ENCODE results near the gene MAP6. TPM values are rescaled to one million over a fixed set of nuclear protein-coding genes. Genes with fewer than 3 reads are reported as not detected.

Gene MAP6
- total RNA-seq, 1 experiment from 2014 or later, result not detected

DNA sequence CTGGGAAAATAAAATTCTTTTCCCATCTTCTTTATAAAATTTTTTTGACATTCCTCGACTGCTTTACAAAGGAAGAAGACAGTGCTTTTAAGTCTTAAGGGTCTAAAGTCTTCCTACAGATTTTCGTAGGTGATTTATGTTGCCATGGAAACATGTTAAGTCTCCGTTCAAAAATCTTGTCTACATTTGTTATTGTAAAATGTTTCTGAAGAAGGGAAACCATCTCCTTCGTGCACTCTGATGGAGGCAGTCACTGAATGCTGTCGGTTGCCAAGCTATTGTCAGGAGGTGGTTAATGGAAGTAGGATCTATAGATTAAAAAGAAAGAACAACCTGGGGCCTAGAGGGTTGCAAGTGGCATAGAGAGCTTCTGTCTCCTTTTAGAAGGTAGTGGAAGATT lies 52.6 kb downstream of the MAP6 start:
- no peak overlapping the region for H2AFZ ChIP-seq (ENCODE audit: low read depth, low read length, poor library complexity, severe bottlenecking)
- no TSS peak for BruUV-seq (replicated peaks)
- no peak overlapping the region for H3K4me2 ChIP-seq (ENCODE audit: low read length)
- no peak overlapping the region for H3K9ac ChIP-seq (ENCODE audit: low read length)
- no peaks in the 10 kb centered on the region for H3K9me2 ChIP-seq (ENCODE audit: insufficient read depth)
- H4K20me1 ChIP-seq (ENCODE audit: insufficient read depth), result no peaks in the 10 kb centered on the region
- ATAC-seq, result no peak
- no peaks in the 10 kb centered on the region for H3K9me3 ChIP-seq (ENCODE audit: control insufficient read depth in 1 of 2, insufficient read depth in 1 of 2, low read depth in 1 of 2, low read length in 2 of 2)
- no peak for DNase-seq (ENCODE audit: low read depth, low spot score)
- ChIA-PET POLR2A (interaction anchor here (0.8 kb wide), 1 partner anchor 10 kb away, joined by 3 read pairs; no protein-coding TSS in a partner anchor), CTCF (no interaction called here), RAD21 (ENCODE audit: low non-redundant PET in 1 of 2, low total read pairs in 2 of 2, uncharacterized antibody in 2 of 2, unreplicated experiment in 2 of 2) (no interaction called here)
- H3K27me3 ChIP-seq (ENCODE audit: insufficient read depth, low read length), result no peaks in the 10 kb centered on the region
- H3K27ac ChIP-seq (ENCODE audit: low read depth, low read length), result no peak overlapping the region
- no peak overlapping the region for H3K4me3 ChIP-seq (replicated peaks in 1 of 2; ENCODE audit: low read depth in 1 of 2, low read length in 2 of 2)
- TF ChIP-seq TCF7L2 (IDR thresholded peaks at IDR 0.05; ENCODE audit: borderline replicate concordance, extremely low read depth, insufficient read depth, insufficient read length) (no peak), CTCF (IDR thresholded peaks at IDR 0.05 in 2 of 3, conservative IDR thresholded peaks at IDR 0.05 in 1 of 3; ENCODE audit: borderline replicate concordance in 1 of 3, insufficient read depth in 1 of 3, low read depth in 2 of 3, low read length in 2 of 3) (no peak), ZNF274 (IDR thresholded peaks at IDR 0.05; ENCODE audit: low read depth, low read length) (no peak)
- H3K4me1 ChIP-seq (ENCODE audit: control insufficient read depth in 1 of 2, insufficient read depth in 2 of 2, low read length in 2 of 2), result no peaks in the 10 kb centered on the region
- H3K79me2 ChIP-seq (ENCODE audit: insufficient read depth, low read length), result no peaks in the 10 kb centered on the region
- H3K36me3 ChIP-seq (ENCODE audit: control insufficient read depth in 1 of 2, insufficient read depth in 2 of 2, low read length in 2 of 2), result no peaks in the 10 kb centered on the region
- intact Hi-C loops (cut with micrococcal nuclease), result no loop called here

- H3K79me2 ChIP-seq (ENCODE audit: insufficient read depth, low read length), result no peaks in the 10 kb centered on the region
- DNase-seq (ENCODE audit: low read depth, low spot score), result no peak
- no peaks in the 10 kb centered on the region for H3K9me3 ChIP-seq (ENCODE audit: control insufficient read depth in 1 of 2, insufficient read depth in 1 of 2, low read depth in 1 of 2, low read length in 2 of 2)
- H3K9ac ChIP-seq (ENCODE audit: low read length), result no peak overlapping the region
- H2AFZ ChIP-seq (ENCODE audit: low read depth, low read length, poor library complexity, severe bottlenecking), result no peak overlapping the region
- H3K4me1 ChIP-seq (ENCODE audit: control insufficient read depth in 1 of 2, insufficient read depth in 2 of 2, low read length in 2 of 2), result no peaks in the 10 kb centered on the region
- H3K27me3 ChIP-seq (ENCODE audit: insufficient read depth, low read length), result no peaks in the 10 kb centered on the region
- H4K20me1 ChIP-seq (ENCODE audit: insufficient read depth), result no peaks in the 10 kb centered on the region
- no peak for ATAC-seq
- no peaks in the 10 kb centered on the region for H3K9me2 ChIP-seq (ENCODE audit: insufficient read depth)
- no TSS peak for BruUV-seq (replicated peaks)
- ChIA-PET CTCF (no interaction called here), POLR2A (no interaction called here), RAD21 (ENCODE audit: low non-redundant PET in 1 of 2, low total read pairs in 2 of 2, uncharacterized antibody in 2 of 2, unreplicated experiment in 2 of 2) (no interaction called here)
- intact Hi-C loops (cut with micrococcal nuclease), result no loop called here
- no peak overlapping the region for H3K4me3 ChIP-seq (replicated peaks in 1 of 2; ENCODE audit: low read depth in 1 of 2, low read length in 2 of 2)
- H3K27ac ChIP-seq (ENCODE audit: low read depth, low read length), result no peak overlapping the region
- no peak overlapping the region for H3K4me2 ChIP-seq (ENCODE audit: low read length)
- no peaks in the 10 kb centered on the region for H3K36me3 ChIP-seq (ENCODE audit: control insufficient read depth in 1 of 2, insufficient read depth in 2 of 2, low read length in 2 of 2)
- TF ChIP-seq SIN3A (IDR thresholded peaks at IDR 0.05; ENCODE audit: low read depth) (no peak), JUND (IDR thresholded peaks at IDR 0.05) (no peak), SRF (IDR thresholded peaks at IDR 0.05; ENCODE audit: low read depth) (no peak), ZNF274 (IDR thresholded peaks at IDR 0.05; ENCODE audit: low read depth, low read length) (no peak), YY1 (IDR thresholded peaks at IDR 0.05; ENCODE audit: extremely low read depth, insufficient replicate concordance, low read depth, low read length) (no peak), ZBTB33 (IDR thresholded peaks at IDR 0.05; ENCODE audit: extremely low read depth, insufficient replicate concordance, low read length) (no peak), EZH2phosphoT487 (IDR thresholded peaks at IDR 0.05; ENCODE audit: borderline replicate concordance) (no peak), TCF7L2 (IDR thresholded peaks at IDR 0.05; ENCODE audit: borderline replicate concordance, extremely low read depth, insufficient read depth, insufficient read length) (no peak), EZH2 (IDR thresholded peaks at IDR 0.05) (no peak), POLR2AphosphoS5 (IDR thresholded peaks at IDR 0.05; ENCODE audit: low read depth, low read length) (no peak), CEBPB (IDR thresholded peaks at IDR 0.05; ENCODE audit: low read depth) (no peak), RAD21 (IDR thresholded peaks at IDR 0.05; ENCODE audit: low read depth) (no peak), ELF1 (IDR thresholded peaks at IDR 0.05; ENCODE audit: borderline replicate concordance, low read depth) (no peak), POLR2A (IDR thresholded peaks at IDR 0.05; ENCODE audit: borderline replicate concordance, extremely low read depth, insufficient read depth, insufficient read length) (no peak), FOSL1 (IDR thresholded peaks at IDR 0.05; ENCODE audit: low read depth) (no peak), ZFX (IDR thresholded peaks at IDR 0.05) (no peak), SP1 (IDR thresholded peaks at IDR 0.05; ENCODE audit: low read depth) (no peak), CBX3 (IDR thresholded peaks at IDR 0.05; ENCODE audit: low read depth) (no peak)
Observed at GRCh38 chr11:75615751-75616150, 53.1 kb downstream of the MAP6 start.
